Activated T-cell treated with anti-CD3 and anti-CD28 coated beads, Interleukin-2, amount 50 U/mL, for 24 hours (primary cell): ENCODE measurements around the gene NOVA2.

ENCODE experiments used
- DNase-seq: peaks from one replicate; pipeline ENCODE4 v3.0.0-alpha.2; 2020
- H3K27ac Mint-ChIP-seq: 2 replicates; pipeline ENCODE4 v1.8.0; 2020; ENCODE audit warnings: mild to moderate bottlenecking, mixed read lengths
- H3K27me3 Mint-ChIP-seq: 2 replicates; pipeline ENCODE4 v1.8.0; 2020; ENCODE audit warnings: mixed read lengths
- H3K36me3 Mint-ChIP-seq: 2 replicates; pipeline ENCODE4 v1.8.0; 2020; ENCODE audit warnings: low read depth, mixed read lengths
- H3K4me1 Mint-ChIP-seq: 2 replicates; pipeline ENCODE4 v1.8.0; 2020; ENCODE audit warnings: low read depth, mixed read lengths
- H3K4me3 Mint-ChIP-seq: 2 replicates; pipeline ENCODE4 v1.8.0; 2020; ENCODE audit warnings: mild to moderate bottlenecking, moderate library complexity, mixed read lengths
- H3K9me3 Mint-ChIP-seq: 2 replicates; pipeline ENCODE4 v1.8.0; 2020; ENCODE audit warnings: mixed read lengths

NOVA2 gene

DNA sequence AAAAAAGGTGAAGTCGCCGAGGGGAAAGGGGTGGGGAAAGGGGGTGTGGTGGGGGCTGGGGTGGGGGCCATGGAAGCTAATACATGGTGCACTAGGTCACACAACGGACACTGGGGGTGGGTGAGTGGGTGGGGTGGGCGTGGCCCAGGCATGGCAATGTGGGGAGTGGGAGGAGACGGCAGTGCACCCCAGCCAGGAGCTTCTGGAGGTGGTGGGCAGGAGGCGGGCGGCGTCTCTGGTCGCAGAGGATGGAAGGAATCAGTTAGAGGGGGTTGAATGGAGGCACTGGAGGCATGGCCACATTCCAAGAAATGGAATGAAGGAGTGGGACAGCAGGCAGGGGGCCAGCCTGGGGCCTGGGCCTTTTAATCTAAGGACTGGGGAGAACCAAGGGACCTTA is 39.9 kb downstream of the NOVA2 start:
- Mint-ChIP-seq H3K36me3 (no peaks in the 10 kb centered on the region), H3K4me1 (peaks cover under 1% of the 10 kb centered on the region), H3K9me3 (no peaks in the 10 kb centered on the region), H3K4me3 (no peak overlapping the region), H3K27ac (no peak overlapping the region), H3K27me3 (peaks cover 65% of the 10 kb centered on the region)
- no peak for DNase-seq

DNA sequence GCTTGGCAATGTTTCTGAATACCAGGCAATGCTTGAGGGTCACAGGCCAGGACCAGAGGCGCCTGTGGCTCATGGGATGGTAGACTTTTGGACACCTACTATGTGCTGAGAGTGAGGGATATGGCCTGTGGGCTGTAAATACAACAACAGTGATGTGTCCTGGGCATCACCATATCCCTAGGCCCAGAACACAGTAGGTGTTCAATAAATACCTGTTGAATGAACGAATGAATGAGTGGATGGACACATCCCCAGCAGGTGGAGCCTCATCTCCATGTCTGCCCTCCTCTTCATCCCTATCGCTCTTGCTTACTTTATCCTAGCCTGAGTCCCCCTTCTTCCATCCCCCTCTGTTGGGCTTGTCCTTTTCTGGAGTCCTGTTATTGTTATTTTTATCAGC is 42.6 kb downstream of the NOVA2 start:
- H3K36me3 Mint-ChIP-seq = no peaks in the 10 kb centered on the region
- no peak overlapping the region for H3K4me3 Mint-ChIP-seq
- H3K4me1 Mint-ChIP-seq = peaks cover 10% of the 10 kb centered on the region
- no peak for DNase-seq
- H3K27me3 Mint-ChIP-seq = peaks cover 45% of the 10 kb centered on the region
- no peaks in the 10 kb centered on the region for H3K9me3 Mint-ChIP-seq
- no peak overlapping the region for H3K27ac Mint-ChIP-seq

DNA sequence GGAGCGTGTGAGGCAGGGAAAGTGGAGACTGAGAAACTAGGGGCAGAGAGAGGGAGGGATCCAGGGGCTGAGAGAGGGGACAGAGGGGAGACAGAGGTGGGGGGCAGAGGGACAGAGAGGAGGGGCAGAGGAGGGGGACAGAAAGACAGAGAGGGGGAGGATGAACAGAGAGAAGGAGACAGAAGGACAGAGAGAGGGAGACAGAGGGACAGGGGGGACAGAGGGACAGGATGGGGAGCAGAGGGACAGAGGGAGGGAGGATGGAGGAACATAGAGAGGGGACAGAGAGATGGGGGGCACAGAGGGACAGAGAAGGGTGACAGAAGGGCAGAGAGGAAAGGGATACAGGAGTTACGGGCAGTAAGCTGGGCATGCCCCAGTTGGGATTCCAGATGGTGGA is 44.4 kb downstream of the NOVA2 start:
- Mint-ChIP-seq H3K36me3 (no peaks in the 10 kb centered on the region), H3K9me3 (no peaks in the 10 kb centered on the region), H3K27ac (no peak overlapping the region), H3K27me3 (peaks cover 28% of the 10 kb centered on the region), H3K4me1 (peaks cover 10% of the 10 kb centered on the region), H3K4me3 (no peak overlapping the region)
- DNase-seq = no peak

DNA sequence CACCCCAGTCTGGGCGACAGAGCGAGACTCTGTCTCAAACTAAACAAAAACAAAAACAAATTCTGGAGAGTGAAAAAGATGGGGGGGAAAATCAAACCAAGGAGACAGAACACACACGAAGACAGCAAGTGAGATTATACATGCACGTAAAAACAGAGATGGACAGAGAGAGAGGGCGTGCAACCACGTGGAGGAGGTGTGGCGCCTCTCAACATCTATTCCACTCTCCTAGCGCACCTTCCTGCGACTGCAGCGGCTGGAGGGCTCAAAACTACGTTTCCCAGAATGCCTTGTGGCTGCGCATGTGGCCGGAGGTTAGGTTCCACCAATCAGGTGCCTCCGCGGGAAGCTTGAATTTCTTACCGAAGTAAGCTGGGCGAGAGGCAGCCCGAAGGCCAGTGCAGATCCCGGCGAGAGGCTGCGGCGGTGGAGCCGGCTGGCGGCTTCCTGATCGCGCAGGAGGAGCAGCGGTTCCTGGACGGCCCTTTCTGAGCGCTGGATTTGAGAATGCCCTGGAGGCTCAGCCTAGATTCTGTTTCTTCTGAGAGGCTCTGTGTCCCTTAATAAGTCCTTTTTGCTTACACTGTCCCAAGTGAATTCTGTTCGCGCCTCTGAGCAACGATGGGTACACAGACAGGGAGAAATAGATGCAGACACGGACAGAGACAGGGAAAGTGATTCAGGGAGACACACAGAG is 46.0 kb downstream of the NOVA2 start:
- Mint-ChIP-seq H3K9me3 (no peaks in the 10 kb centered on the region), H3K4me1 (peaks cover 10% of the 10 kb centered on the region), H3K27me3 (peaks cover 17% of the 10 kb centered on the region), H3K36me3 (no peaks in the 10 kb centered on the region), H3K27ac (peak overlapping the region; percentile 12), H3K4me3 (peak overlapping the region; percentile 60)
- peak; percentile 86 for DNase-seq

DNA sequence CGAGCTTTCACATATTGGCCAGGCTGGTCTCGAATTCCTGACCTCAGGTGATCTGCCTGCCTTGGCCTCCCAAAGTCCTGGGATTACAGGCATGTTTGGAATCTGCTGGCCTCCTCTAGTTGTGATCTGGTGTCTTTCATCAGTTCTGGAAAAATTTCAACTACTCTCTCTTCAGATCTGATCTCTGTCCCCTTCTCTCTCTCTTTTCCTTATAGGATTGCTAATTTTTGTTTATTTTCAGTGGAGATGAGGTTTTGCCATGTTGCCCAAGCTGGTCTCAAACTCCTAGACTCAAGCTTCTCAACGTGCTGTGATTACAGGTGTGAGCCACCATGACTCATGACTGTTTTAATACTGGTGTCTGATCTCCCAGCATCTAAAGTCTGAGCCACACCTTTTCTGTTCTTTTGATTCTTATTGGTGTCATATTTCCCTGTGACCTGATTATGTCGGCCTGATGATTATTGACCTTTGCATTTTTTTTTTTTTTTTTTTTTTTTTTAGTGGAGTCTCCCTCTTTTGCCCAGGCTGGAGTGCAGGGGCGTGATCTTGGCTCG is 48.7 kb downstream of the NOVA2 start:
- Mint-ChIP-seq H3K27me3 (peaks cover 7% of the 10 kb centered on the region), H3K4me1 (peaks cover 10% of the 10 kb centered on the region), H3K9me3 (no peaks in the 10 kb centered on the region), H3K4me3 (no peak overlapping the region), H3K36me3 (no peaks in the 10 kb centered on the region), H3K27ac (no peak overlapping the region)
- DNase-seq = no peak

DNA sequence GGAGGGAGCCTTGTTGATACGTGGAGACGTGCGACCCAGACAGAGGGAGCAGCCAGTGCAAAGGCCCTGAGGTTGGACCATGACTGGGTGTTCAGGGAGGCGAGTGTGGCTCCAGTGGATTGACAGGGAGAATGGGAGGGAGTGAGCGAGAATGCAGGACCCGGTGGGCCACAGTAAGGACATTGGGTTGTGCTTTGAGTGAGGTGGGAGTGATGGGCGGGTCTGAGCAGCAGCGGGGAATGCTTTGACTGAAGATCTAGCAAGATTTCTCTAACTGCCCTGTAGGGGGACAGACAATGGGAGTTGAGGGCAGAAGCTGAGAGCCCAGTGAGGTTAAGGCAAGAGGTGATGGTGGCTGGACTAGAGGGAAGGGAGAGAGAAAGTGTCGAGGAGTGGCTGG is 51.4 kb downstream of the NOVA2 start:
- peaks cover 7% of the 10 kb centered on the region for H3K4me1 Mint-ChIP-seq
- no peak for DNase-seq
- no peak overlapping the region for H3K27ac Mint-ChIP-seq
- no peak overlapping the region for H3K4me3 Mint-ChIP-seq
- H3K36me3 Mint-ChIP-seq = no peaks in the 10 kb centered on the region
- H3K9me3 Mint-ChIP-seq = no peaks in the 10 kb centered on the region
- H3K27me3 Mint-ChIP-seq = peaks cover 15% of the 10 kb centered on the region

DNA sequence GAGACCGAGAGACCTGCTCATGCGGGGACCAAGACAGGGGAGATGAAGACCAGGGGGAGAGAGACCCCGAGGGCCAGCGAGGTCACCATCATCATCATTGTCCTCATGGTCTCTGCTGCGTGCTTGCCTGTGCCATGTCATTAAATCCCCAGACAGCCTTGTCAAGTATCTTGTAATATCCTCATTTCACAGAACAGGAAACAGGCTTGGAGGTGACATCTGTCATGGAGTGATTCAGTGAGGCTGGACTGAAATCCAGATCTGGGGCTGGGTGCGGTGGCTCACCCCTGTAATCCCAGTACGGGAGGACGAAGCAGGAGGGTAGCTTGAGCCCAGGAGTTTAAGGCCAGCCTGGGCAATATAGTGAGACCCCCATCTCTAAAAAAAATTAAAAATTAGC is 53.2 kb downstream of the NOVA2 start:
- no peaks in the 10 kb centered on the region for H3K9me3 Mint-ChIP-seq
- H3K4me1 Mint-ChIP-seq = peaks cover 6% of the 10 kb centered on the region
- no peak overlapping the region for H3K4me3 Mint-ChIP-seq
- no peaks in the 10 kb centered on the region for H3K36me3 Mint-ChIP-seq
- H3K27ac Mint-ChIP-seq = no peak overlapping the region
- H3K27me3 Mint-ChIP-seq = peaks cover 21% of the 10 kb centered on the region
- DNase-seq = no peak

DNA sequence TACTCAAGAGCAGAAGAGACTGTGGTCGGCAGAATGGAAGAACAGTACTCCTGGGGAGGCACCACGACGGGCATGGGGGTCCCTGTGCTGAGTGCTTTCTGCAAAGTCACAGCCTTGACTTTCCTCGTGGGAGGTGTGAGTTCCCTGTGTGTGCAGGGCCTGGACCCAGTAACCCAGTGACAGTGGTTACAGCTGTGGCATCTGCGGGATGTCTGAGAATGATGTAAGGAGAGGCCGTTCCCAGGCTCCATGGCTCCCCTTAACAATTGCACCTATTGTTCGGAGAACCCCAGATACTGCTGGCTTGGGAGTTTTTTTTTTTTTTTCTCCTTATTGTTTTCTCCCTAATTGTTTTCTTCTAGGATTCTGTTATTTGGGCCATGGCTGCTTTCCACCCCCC is 54.0 kb downstream of the NOVA2 start:
- Mint-ChIP-seq H3K27ac (no peak overlapping the region), H3K9me3 (no peaks in the 10 kb centered on the region), H3K4me3 (no peak overlapping the region)

DNA sequence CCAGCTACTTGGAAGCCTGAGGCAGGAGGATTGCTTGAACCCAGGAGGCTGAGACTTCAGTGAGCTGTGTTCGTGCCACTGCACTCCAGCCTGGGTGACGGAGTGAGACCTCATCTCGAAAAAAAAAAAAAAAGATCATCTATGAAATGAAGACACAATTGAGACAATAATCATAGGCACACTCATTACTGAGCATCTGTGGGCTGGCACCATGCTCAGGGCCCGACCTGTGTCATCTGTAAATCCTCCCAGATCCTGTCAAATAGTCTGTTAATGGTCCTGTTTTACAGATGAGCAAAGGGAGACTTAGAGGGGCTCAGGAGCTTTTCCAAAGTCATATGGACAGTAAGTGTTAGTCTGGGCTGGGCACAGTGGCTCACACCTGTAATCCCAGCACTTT is 54.9 kb downstream of the NOVA2 start:
- DNase-seq = no peak
- H3K9me3 Mint-ChIP-seq = no peaks in the 10 kb centered on the region
- no peak overlapping the region for H3K27ac Mint-ChIP-seq
- no peaks in the 10 kb centered on the region for H3K36me3 Mint-ChIP-seq
- H3K4me1 Mint-ChIP-seq = peaks cover 6% of the 10 kb centered on the region
- peaks cover 26% of the 10 kb centered on the region for H3K27me3 Mint-ChIP-seq
- H3K4me3 Mint-ChIP-seq = no peak overlapping the region

More for the DNA sequence above, 54.0 kb downstream of the NOVA2 start:
- DNase-seq = no peak
- Mint-ChIP-seq H3K4me1 (peaks cover 6% of the 10 kb centered on the region), H3K36me3 (no peaks in the 10 kb centered on the region), H3K27me3 (peaks cover 24% of the 10 kb centered on the region)

DNA sequence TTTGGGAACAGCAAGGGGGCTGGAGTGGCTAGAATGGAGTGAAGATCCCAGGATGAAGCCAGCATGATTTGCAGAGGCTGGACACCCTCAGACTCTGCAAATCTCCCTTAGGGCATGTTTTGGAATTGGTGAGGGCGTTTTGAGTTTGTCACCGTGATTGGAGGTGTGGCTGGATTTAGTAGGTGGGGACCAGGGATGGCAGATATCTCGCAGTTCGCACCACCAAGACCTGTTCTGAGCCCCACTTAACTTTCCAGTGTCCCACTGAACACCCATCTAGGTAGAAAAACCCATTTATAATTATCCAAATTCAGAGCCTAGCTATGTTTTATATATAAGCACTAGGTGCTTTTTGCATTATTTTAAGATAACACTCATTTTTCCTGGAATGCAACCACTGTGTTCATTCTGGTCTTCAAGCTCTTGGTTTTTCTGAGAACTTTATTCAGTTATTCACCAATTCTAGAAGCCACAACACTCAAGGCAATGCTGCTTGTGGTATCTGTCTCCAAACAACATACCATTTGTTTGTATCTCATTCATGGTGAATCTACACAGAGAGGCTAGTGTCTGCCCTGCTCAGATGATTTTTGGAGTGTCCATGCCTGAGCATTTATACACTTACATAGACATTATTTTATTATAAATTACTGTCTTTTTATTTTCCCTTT is 56.1 kb downstream of the NOVA2 start:
- Mint-ChIP-seq H3K27me3 (peaks cover 37% of the 10 kb centered on the region), H3K4me3 (no peak overlapping the region), H3K4me1 (peaks cover 6% of the 10 kb centered on the region), H3K9me3 (no peaks in the 10 kb centered on the region), H3K36me3 (no peaks in the 10 kb centered on the region), H3K27ac (no peak overlapping the region)
- no peak for DNase-seq

DNA sequence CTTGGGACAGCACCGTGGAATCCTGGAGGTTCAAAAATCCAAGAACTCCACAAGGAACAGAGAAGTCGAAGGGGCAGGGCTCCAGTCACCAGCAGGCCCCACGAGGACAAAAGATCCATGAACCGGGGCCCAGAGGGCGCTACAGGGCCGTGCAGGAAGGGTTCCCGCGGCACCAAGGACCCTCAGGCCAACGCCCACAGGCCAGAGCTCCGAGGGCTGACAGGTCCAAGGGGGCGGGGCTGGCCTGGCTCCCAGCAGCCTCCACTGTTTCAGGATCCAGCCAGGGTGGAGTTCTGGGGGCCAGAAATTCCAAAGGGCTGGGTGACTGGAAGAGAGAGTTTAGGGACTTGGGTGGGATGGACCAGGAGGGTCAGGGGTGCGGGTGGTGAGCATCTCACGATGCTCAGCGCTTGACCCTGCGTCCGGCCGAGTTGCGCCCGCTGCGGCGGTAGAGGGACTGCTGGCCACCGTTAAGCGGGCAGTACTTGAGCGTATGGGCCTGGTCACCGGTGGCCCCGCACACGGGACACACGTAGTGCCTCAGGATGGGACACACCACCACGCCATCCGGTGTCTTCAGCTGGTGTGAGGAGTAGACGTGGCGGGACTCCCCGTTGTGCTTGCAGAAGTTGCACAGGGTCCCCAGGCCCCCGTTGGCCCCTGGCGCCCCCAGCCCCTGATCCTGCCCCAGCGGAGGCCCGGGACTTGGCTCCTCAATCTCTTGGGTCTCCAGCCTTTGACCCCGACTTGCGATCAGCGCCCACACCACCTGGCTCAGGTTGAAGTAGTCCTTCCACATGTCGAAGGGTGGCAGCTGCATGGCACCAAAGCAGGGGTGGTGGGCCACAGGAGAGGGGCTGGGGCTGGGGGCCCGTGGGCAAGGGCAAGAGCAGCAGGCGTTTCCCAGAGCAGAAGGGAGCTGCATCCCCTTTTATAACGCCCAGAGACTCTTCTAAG is 59.5 kb downstream of the NOVA2 start, which contains the start of gene NANOS2:
Gene NANOS2 (minus strand): TSS at position 905 of the 957 bp plus-strand sequence. CDS start 85 bp downstream, at position 820.
- no peak within 1 kb of the TSS for H3K4me3 Mint-ChIP-seq

DNA sequence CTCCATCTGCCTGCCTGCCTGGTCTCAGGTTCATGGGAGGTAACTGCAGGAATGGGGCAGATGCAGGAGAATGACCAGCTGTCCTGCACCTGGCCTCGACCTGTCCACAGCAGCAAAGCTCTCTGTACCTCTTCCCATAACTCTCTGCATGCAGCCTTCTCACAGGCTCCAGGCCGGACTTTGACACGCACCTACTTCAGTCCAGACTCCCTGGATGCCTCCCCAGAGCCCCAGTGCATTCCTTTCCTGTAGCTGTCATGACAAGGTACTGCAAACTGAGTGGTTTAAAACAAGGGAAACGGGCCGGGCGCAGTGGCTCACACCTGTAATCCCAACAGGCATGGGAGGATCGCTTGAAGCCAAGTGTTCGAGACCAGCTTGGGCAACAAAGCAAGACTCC is 62.4 kb downstream of the NOVA2 start:
- H3K27me3 Mint-ChIP-seq = peaks cover 29% of the 10 kb centered on the region
- DNase-seq = no peak
- no peaks in the 10 kb centered on the region for H3K36me3 Mint-ChIP-seq
- H3K4me1 Mint-ChIP-seq = no peaks in the 10 kb centered on the region
- H3K27ac Mint-ChIP-seq = no peak overlapping the region
- no peaks in the 10 kb centered on the region for H3K9me3 Mint-ChIP-seq
- H3K4me3 Mint-ChIP-seq = no peak overlapping the region

More for the DNA sequence above, 59.5 kb downstream of the NOVA2 start, which contains the start of gene NANOS2:
- Mint-ChIP-seq H3K9me3 (no peaks in the 10 kb centered on the region), H3K36me3 (no peaks in the 10 kb centered on the region), H3K4me1 (peaks cover 6% of the 10 kb centered on the region), H3K27ac (no peak within 1 kb of the TSS), H3K27me3 (peaks cover 38% of the 10 kb centered on the region)
- no peak for DNase-seq

DNA sequence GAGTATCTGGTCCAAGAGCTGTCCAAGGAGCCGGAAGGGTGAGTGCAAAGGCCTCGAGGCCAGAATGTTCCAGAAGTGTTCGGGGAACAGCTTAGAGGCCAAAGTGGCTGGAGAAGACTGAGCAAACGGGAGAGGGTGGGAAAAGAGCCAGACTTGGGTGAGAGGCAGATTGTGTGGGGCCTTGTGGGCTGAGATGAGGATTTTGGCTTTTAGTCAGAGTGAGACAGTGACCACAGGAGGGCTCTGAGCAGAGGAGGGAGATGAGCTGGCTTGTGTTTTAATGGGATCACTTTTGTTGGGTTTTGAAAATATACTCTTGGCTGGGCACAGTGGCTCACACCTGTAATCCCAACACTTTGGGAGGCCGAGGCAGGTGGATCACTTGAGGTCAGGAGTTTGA is 64.7 kb downstream of the NOVA2 start:
- Mint-ChIP-seq H3K4me3 (no peak overlapping the region), H3K27me3 (peaks cover 22% of the 10 kb centered on the region), H3K4me1 (peaks cover under 1% of the 10 kb centered on the region), H3K27ac (no peak overlapping the region), H3K9me3 (no peaks in the 10 kb centered on the region), H3K36me3 (no peaks in the 10 kb centered on the region)
- no peak for DNase-seq

DNA sequence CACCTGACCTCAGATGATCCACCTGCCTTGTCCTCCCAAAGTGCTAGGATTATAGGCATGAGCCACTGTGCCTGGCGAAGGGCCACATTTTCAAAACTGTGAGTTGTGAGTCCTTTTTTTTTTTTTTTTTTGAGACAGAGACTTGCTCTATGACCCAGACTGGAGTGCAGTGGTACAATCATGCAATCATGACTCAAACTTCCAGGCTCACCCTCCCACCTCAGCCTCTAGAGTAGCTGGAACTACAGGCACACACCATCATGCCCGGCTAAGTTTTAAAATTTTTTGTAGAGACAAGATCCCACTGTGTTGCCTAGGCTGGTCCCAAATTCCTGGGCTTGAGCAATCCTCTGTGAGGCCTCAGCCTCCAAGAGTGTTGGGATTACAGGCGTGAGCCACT is 67.4 kb downstream of the NOVA2 start:
- H3K27ac Mint-ChIP-seq = no peak overlapping the region
- no peak for DNase-seq
- peaks cover 4% of the 10 kb centered on the region for H3K27me3 Mint-ChIP-seq
- peaks cover 3% of the 10 kb centered on the region for H3K36me3 Mint-ChIP-seq
- H3K9me3 Mint-ChIP-seq = no peaks in the 10 kb centered on the region
- no peak overlapping the region for H3K4me3 Mint-ChIP-seq
- H3K4me1 Mint-ChIP-seq = peaks cover 12% of the 10 kb centered on the region
